ENCODE results near the gene KHSRP. TPM values are rescaled to one million over a fixed set of nuclear protein-coding genes. Genes with fewer than 3 reads are reported as not detected.
"Not testable (repeated sequence)": the region's sequence is repeated elsewhere in the genome, so short reads cannot be mapped to it uniquely, and the experiment has no call there.

The KHSRP gene
- total and polyA plus RNA-seq, 5 donors from 2014 or later = 9.1 to 156 (median 11.9) TPM

DNA sequence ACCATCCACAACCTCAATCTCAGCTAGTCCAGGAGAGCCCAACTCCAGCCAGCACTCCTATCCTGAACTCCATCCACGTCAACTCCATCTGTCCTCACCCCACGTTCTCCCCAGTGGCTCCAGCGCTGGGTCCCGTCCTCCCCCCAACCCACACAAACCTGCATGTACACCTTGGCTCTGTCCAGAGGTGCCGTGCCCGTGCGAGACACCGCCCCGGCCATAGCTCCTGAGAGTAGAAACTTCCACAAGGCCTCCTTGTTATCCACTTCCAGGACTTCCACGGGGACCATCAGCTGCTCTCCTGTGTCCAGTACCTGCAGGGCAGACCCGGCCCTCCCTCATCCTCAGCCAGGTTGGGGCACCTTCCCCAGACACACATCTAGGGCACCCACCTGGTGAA, 7.3 kb upstream of the KHSRP start:
- H3K9me3 ChIP-seq (ENCODE audit: control insufficient read depth in 2 of 2, low read length in 2 of 2) = no peaks in the 10 kb centered on the region
- H3K27ac Mint-ChIP-seq = no peak overlapping the region
- no peaks in the 10 kb centered on the region for H3K4me1 ChIP-seq (ENCODE audit: control insufficient read depth, insufficient read depth, low read length, poor library complexity, severe bottlenecking)
- H3K36me3 ChIP-seq (ENCODE audit: control insufficient read depth, insufficient read depth, low read length) = no peaks in the 10 kb centered on the region
- H3K36me3 Mint-ChIP-seq = peaks cover 4% of the 10 kb centered on the region
- H3K27me3 ChIP-seq (ENCODE audit: control insufficient read depth, insufficient read depth, low read length) = no peaks in the 10 kb centered on the region
- no peak overlapping the region for H3K27ac ChIP-seq (ENCODE audit: insufficient read depth, low read length, poor library complexity, severe bottlenecking)
- H3K4me1 Mint-ChIP-seq = peaks cover 0 to 4% (median 0%) of the 10 kb centered on the region in 4 donors
- DNase-seq = no peak
- no peak for ATAC-seq (ENCODE audit: low read depth in 2 of 2)
- H3K4me3 ChIP-seq (ENCODE audit: low read depth, low read length) = no peak overlapping the region
- no peaks in the 10 kb centered on the region for H3K9me3 Mint-ChIP-seq
- H3K27me3 Mint-ChIP-seq = peaks cover 10% of the 10 kb centered on the region
- H3K4me3 Mint-ChIP-seq = no peak overlapping the region

DNA sequence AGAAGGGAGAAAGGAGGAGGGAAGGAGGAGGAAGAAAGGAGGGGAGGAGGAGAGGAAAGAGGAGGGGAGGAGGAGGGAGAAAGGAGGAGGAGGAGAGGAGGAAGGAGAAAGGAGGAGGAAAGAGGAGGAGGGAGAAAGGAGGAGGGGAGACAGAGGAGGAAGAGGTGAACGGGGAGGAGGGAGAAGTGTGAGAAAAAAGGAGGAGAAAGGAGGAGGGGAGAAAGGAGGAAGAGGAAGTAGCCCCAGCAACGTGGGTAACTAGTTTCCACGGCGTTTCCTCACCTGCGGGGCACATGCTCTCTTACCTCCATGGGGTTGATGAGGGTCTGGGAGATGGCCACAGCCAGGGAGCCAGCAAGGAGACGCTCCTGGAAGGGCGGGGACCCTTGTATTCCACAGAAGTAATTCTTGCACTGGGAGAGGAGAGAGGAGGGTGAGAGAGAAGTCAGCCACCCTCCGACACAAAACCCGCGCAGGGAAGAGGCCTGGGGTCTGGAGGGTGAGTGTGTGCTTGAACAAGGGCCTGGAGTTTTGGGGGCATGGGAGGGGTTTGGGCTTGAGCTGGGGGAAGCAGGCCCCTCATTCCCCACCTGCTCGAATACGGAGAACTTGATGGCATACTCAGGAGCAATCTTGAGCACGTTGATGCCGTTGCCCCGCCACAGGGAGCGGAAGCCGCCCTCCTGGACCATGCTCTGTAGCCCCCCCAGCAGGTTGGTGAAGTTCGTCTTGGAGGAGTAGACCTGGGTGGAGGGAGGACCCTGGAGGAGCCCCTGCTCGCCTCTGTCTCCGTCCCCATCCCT, 5.0 kb upstream of the KHSRP start:
- Mint-ChIP-seq H3K4me1 (peaks cover 0 to 17% (median 6%) of the 10 kb centered on the region in 4 donors), H3K27me3 (peaks cover 10% of the 10 kb centered on the region), H3K36me3 (peaks cover 4% of the 10 kb centered on the region), H3K27ac (no peak overlapping the region), H3K9me3 (no peaks in the 10 kb centered on the region), H3K4me3 (peak overlapping the region in 1 of 4 donors; percentile 73)
- no peak for DNase-seq
- Histone ChIP-seq H3K27me3 (ENCODE audit: control insufficient read depth, insufficient read depth, low read length) (no peaks in the 10 kb centered on the region), H3K9me3 (ENCODE audit: control insufficient read depth in 2 of 2, low read length in 2 of 2) (no peaks in the 10 kb centered on the region), H3K36me3 (ENCODE audit: control insufficient read depth, insufficient read depth, low read length) (no peaks in the 10 kb centered on the region), H3K27ac (ENCODE audit: insufficient read depth, low read length, poor library complexity, severe bottlenecking) (no peak overlapping the region), H3K4me1 (ENCODE audit: control insufficient read depth, insufficient read depth, low read length, poor library complexity, severe bottlenecking) (peaks cover 7% of the 10 kb centered on the region), H3K4me3 (ENCODE audit: low read depth, low read length) (no peak overlapping the region)
- no peak for ATAC-seq (ENCODE audit: low read depth in 2 of 2)

DNA sequence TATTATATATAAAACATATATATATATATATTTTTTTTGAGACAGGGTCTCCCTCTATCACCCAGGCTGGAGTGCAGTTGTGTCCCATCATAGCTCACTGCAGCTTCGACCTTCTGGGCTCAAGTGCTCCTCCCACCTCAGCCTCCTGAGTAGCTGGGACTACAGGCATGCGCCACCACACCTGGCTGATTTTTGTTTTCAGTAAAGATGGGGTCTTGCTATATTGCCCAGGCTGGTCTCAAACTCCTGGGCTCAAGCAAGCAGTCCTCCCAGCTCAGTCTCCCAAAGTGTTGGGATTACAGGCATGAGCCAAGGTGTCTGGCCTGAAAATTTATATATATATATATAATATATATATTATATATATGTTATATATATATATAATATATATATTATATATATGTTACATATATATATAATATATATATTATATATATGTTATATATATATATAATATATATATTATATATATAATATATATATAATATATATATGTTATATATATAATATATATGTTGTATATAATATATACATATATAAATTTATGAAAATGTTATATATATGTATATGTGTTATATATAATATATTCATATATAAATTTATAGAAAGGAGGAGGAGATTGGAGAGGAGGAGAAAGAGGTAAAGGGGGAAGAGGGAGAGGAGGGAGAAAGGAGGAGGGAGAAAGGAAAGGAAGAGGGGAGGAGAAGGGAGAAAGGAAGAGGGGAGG, 4.2 kb upstream of the KHSRP start:
- not testable (repeated sequence) for H3K9me3 Mint-ChIP-seq

DNA sequence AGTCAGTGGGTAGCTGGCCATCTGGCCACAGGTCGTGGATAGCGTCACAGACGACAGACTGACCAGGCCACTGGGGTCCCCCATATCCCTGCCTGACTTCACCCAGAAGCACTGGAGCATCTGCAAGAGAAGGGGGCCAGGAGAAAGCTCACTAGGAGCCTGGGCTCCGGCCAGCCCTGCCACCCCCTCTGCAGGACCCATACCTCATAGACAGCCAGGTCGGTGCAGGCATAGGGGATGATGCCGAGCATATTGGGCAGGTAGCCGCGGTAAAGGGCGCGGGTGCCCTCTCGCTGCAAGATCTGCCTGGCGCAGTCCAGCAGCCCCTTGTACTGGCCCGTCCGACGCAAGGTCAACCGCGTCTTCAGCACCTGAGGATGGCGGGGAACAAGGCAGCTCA, 2.5 kb upstream of the KHSRP start:
- Histone ChIP-seq H3K4me1 (ENCODE audit: control insufficient read depth, insufficient read depth, low read length, poor library complexity, severe bottlenecking) (peaks cover 25% of the 10 kb centered on the region), H3K4me3 (ENCODE audit: low read depth, low read length) (no peak overlapping the region), H3K27me3 (ENCODE audit: control insufficient read depth, insufficient read depth, low read length) (no peaks in the 10 kb centered on the region), H3K27ac (ENCODE audit: insufficient read depth, low read length, poor library complexity, severe bottlenecking) (no peak overlapping the region), H3K9me3 (ENCODE audit: control insufficient read depth in 2 of 2, low read length in 2 of 2) (no peaks in the 10 kb centered on the region), H3K36me3 (ENCODE audit: control insufficient read depth, insufficient read depth, low read length) (peaks cover under 1% of the 10 kb centered on the region)
- Mint-ChIP-seq H3K27me3 (peaks cover 10% of the 10 kb centered on the region), H3K9me3 (no peaks in the 10 kb centered on the region), H3K4me1 (peaks cover 0 to 34% (median 18%) of the 10 kb centered on the region in 4 donors), H3K4me3 (no peak overlapping the region), H3K36me3 (peaks cover 7% of the 10 kb centered on the region), H3K27ac (no peak overlapping the region)
- DNase-seq = no peak
- no peak for ATAC-seq (ENCODE audit: low read depth in 2 of 2)

More for the DNA sequence above, 4.2 kb upstream of the KHSRP start:
- H3K27ac Mint-ChIP-seq; H3K36me3 ChIP-seq (ENCODE audit: control insufficient read depth, insufficient read depth, low read length); H3K4me3 ChIP-seq (ENCODE audit: low read depth, low read length); H3K4me3 Mint-ChIP-seq; H3K9me3 ChIP-seq (ENCODE audit: control insufficient read depth in 2 of 2, low read length in 2 of 2); H3K27ac ChIP-seq (ENCODE audit: insufficient read depth, low read length, poor library complexity, severe bottlenecking); ATAC-seq (ENCODE audit: low read depth in 2 of 2); H3K4me1 ChIP-seq (ENCODE audit: control insufficient read depth, insufficient read depth, low read length, poor library complexity, severe bottlenecking); DNase-seq; H3K27me3 ChIP-seq (ENCODE audit: control insufficient read depth, insufficient read depth, low read length); H3K36me3 Mint-ChIP-seq: not testable (repeated sequence)
- H3K27me3 Mint-ChIP-seq = peaks cover 10% of the 10 kb centered on the region
- peaks cover 0 to 17% (median 6%) of the 10 kb centered on the region in 4 donors for H3K4me1 Mint-ChIP-seq

DNA sequence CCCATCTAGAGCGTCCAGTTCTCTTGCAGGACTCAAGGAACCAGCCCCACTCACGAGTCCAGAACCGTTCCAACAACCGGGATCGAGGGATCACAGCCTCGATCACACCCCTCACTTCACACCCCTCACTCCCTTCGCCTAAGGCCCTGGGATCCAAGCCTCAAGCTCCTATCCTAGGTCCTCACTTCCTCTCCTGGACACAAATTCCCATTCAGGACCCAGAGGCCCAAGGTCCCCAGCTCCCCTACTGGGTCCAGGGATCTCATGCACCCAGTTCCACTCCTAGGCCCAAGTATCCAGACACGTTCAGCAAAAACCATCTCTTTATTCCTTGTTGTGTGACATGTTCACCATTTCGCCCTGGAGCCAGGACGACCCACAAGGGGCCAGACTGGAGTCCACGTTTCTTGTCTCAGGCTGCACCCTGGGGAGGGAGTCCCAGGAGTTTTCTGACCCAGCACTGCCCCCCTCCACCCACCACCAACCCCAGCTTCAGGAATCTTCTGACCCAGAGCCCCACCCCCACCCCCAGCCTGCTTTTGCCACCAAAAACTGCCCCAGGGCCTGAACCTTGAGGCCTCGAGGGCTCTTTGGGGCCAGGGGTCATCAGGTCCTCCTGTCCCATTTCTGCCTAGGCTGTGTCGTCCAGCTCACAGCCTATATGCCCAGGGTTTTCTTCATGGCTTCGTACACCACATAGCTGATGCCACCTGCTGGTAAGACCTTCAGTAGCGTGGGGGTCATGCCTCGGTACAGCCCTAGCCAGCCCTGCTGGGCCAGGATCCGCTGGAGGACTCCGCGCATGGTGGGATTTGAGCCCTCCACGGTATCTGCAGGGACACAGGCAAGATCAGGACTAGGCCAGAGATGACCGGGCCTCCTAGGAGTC, 1.4 kb upstream of the KHSRP start:
- H3K36me3 ChIP-seq (ENCODE audit: control insufficient read depth, insufficient read depth, low read length) = peaks cover 11% of the 10 kb centered on the region
- Mint-ChIP-seq H3K4me1 (peaks cover 0 to 43% (median 22%) of the 10 kb centered on the region in 4 donors), H3K27me3 (no peaks in the 10 kb centered on the region), H3K9me3 (no peaks in the 10 kb centered on the region), H3K27ac (peak overlapping the region; percentile 72 to 95 (median 85)), H3K36me3 (peaks cover 3% of the 10 kb centered on the region), H3K4me3 (peak overlapping the region in 3 of 4 donors; percentile 11 to 90 (median 86))
- peak overlapping the region; percentile 41 for H3K4me3 ChIP-seq (ENCODE audit: low read depth, low read length)
- DNase-seq = no peak
- H3K27ac ChIP-seq (ENCODE audit: insufficient read depth, low read length, poor library complexity, severe bottlenecking) = peak overlapping the region; percentile 85
- no peaks in the 10 kb centered on the region for H3K9me3 ChIP-seq (ENCODE audit: control insufficient read depth in 2 of 2, low read length in 2 of 2)
- ATAC-seq (ENCODE audit: low read depth in 2 of 2) = no peak
- H3K4me1 ChIP-seq (ENCODE audit: control insufficient read depth, insufficient read depth, low read length, poor library complexity, severe bottlenecking) = peaks cover 33% of the 10 kb centered on the region
- H3K27me3 ChIP-seq (ENCODE audit: control insufficient read depth, insufficient read depth, low read length) = no peaks in the 10 kb centered on the region

DNA sequence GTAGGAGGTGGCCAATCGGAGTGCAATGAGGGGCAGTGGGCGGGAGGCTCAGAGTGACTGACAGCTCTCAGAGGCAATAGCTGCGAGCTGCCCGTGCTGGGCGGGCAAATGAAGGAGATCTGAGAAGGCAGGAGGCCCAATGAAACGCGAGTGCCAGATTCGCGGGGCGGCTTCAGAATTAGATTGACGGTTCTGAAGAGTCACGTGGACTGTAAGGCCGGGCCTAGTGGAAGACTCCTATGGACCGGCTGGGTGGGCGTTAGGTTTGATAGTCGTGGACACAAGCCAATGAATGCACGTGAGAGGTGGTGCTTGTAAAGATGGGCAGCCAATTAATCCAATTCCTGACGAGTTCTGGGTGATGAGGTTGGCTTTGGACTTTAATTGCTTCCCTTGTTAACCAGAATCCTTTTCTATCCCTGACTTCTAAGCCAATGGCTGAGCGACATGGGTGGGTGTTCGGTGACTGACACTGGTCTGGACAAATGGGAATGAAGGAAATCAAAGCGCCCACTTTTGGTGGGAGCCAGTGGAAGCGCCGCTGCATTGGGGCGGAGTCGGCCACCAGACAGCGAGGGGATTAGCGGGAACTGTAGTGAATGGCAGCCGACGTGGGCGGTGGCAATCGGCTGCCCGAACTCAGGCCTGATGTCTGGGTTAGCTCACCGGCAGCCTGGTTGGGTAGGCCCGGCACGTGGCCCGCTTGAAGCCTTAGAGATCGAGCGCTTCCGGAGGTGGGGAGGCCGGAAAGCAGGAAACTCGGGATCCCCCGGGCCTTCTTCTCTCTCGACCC, 524 bp upstream of the KHSRP start:
- Histone ChIP-seq H3K4me1 (ENCODE audit: control insufficient read depth, insufficient read depth, low read length, poor library complexity, severe bottlenecking) (peaks cover 33% of the 10 kb centered on the region), H3K27ac (ENCODE audit: insufficient read depth, low read length, poor library complexity, severe bottlenecking) (peak overlapping the region; percentile 85), H3K27me3 (ENCODE audit: control insufficient read depth, insufficient read depth, low read length) (no peaks in the 10 kb centered on the region), H3K9me3 (ENCODE audit: control insufficient read depth in 2 of 2, low read length in 2 of 2) (no peaks in the 10 kb centered on the region), H3K36me3 (ENCODE audit: control insufficient read depth, insufficient read depth, low read length) (peaks cover 20% of the 10 kb centered on the region), H3K4me3 (ENCODE audit: low read depth, low read length) (peak overlapping the region; percentile 41)
- H3K9me3 Mint-ChIP-seq = no peaks in the 10 kb centered on the region
- DNase-seq = peak; percentile 99 to 100 (median 100)
- peak overlapping the region; percentile 77 to 90 (median 84) for H3K4me3 Mint-ChIP-seq
- no peaks in the 10 kb centered on the region for H3K27me3 Mint-ChIP-seq
- peaks cover 6% of the 10 kb centered on the region for H3K36me3 Mint-ChIP-seq
- peak overlapping the region; percentile 65 to 95 (median 85) for H3K27ac Mint-ChIP-seq
- peak; percentile 86 to 88 for ATAC-seq (ENCODE audit: low read depth in 2 of 2)
- H3K4me1 Mint-ChIP-seq = peaks cover 0 to 48% (median 22%) of the 10 kb centered on the region in 4 donors
